ENCODE data around the gene ATG9B.

Gene ATG9B

GRCh38 chr7:150999001-150999400, 25.3 kb downstream of the ATG9B start:
- DNase-seq (ENCODE audit: low read depth) = no peak

DNA sequence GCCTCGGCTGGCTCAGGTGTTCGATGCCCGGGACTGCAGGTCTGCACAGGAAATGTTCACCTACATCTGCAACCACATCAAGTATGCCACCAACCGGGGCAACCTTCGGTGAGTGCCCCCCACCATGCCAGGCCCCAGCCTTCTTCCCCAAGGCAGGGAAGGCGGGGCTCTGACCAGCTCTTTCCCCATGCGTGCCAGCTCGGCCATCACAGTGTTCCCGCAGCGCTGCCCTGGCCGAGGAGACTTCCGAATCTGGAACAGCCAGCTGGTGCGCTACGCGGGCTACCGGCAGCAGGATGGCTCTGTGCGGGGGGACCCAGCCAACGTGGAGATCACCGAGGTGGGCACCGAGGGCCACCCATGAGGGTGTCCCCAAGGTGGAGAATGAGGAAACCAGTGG, 26.0 kb downstream of the ATG9B start:
- DNase-seq (ENCODE audit: low read depth) = no peak

DNA sequence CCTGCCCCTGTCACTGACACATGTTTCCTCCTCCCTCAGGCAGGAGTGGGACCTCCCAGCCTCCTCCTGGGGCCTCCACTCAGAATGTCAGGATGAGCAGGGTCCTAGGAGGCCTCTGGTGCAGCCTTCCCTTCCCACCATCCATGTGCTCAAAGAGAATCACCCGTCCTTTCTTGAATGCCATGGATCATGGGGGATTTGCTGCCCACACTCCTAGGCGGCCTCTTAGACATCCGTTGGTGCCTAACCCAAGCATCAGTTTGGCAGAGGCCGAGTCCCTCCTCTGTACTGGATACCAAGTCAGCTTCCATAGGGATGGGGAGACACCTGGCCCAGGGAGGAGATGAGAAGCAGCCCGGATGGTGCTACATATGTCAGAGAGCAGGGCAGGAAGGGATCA, 26.5 kb downstream of the ATG9B start:
- no peak for DNase-seq (ENCODE audit: low read depth)

DNA sequence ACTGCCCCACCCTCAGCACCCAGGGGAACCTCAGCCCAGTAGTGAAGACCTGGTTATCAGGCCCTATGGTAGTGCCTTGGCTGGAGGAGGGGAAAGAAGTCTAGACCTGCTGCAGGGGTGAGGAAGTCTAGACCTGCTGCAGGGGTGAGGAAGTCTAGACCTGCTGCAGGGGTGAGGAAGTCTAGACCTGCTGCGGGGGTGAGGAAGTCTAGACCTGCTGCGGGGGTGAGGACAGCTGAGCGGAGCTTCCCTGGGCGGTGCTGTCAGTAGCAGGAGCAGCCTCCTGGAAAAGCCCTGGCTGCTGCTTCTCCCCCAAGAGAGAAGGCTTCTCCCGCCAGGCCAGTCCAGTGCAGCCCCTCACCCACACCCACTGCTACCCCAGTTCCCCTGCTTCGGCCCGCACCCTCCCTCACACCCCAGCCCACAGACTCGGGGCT, 27.2 kb downstream of the ATG9B start:
- DNase-seq (ENCODE audit: low read depth) = no peak

DNA sequence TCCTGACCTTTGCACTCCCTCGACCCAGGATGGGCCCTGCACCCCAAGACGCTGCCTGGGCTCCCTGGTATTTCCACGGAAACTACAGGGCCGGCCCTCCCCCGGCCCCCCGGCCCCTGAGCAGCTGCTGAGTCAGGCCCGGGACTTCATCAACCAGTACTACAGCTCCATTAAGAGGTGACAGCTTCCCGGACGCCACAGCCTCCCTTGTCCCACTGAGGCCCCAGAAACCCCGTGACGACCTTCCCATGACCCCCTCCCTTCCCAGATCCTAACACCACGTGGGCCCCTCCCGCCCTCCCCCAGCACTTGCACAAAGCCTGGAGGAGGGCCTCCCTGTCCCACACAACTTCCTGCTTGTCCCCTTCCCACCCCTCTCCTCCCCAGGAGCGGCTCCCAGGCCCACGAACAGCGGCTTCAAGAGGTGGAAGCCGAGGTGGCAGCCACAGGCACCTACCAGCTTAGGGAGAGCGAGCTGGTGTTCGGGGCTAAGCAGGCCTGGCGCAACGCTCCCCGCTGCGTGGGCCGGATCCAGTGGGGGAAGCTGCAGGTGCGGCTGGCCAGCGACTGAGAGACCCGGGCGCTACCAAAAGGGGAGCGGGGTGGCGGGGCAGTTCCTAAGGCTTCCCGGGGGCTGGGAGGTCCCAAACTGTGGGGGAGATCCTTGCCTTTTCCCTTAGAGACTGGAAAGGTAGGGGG, 27.8 kb downstream of the ATG9B start:
- DNase-seq (ENCODE audit: low read depth) = no peak

GRCh38 chr7:150994838-150995510, 29.3 kb downstream of the ATG9B start:
- no peak for DNase-seq (ENCODE audit: low read depth)

DNA sequence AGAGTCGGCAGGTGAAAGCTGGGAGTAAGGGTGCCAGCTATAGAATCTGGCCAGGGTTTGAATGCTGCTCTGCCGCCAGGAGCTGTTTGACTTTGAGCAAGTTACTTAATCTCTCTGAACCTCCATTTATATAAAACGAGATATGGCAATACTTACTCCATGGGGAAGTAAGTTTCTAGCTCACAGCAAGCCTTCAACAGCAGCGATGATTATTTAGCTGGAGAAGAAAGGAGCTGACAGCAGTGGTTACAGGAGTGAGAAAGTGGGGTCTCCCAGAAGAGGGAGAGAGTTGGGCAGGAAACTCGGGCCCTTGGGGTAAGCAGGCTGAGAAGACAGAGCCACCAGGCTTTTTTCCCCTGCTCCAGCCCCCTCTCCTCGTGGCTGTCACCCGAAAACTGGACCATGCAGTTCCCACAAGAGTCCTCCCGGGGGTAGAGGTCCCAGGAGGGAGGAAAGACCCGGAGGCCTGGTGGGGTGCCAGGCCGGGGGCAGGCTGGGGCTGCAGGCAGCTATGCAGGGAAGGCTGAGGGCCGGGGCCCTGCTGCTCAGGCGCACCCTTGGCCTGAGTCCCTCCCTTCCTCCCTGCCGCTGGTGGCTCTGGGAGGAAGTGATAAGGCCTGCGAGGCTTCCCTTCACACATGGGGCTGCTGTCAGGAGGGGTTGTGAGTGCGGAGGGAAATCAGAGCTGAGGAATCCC, 30.0 kb downstream of the ATG9B start:
- DNase-seq (ENCODE audit: low read depth) = no peak

- DNase-seq (ENCODE audit: low read depth) = no peak
Measured at GRCh38 chr7:150993511-150993910, 30.8 kb downstream of the ATG9B start.

GRCh38 chr7:150992833-150993302, 31.4 kb downstream of the ATG9B start:
- no peak for DNase-seq (ENCODE audit: low read depth)

GRCh38 chr7:150992051-150992640, 32.1 kb downstream of the ATG9B start:
- no peak for DNase-seq (ENCODE audit: low read depth)

- no peak for DNase-seq (ENCODE audit: low read depth)
Measured at GRCh38 chr7:150990416-150991186, 33.7 kb downstream of the ATG9B start, which contains the start of gene NOS3. Gene NOS3 (plus strand): TSS chr7:150991017. CDS start chr7:150993804, 2,787 bp downstream.

GRCh38 chr7:150989456-150989855, 34.8 kb downstream of the ATG9B start:
- DNase-seq (ENCODE audit: low read depth) = no peak

GRCh38 chr7:150988230-150989226, 35.8 kb downstream of the ATG9B start:
- DNase-seq (ENCODE audit: low read depth) = peak; percentile 42

DNA sequence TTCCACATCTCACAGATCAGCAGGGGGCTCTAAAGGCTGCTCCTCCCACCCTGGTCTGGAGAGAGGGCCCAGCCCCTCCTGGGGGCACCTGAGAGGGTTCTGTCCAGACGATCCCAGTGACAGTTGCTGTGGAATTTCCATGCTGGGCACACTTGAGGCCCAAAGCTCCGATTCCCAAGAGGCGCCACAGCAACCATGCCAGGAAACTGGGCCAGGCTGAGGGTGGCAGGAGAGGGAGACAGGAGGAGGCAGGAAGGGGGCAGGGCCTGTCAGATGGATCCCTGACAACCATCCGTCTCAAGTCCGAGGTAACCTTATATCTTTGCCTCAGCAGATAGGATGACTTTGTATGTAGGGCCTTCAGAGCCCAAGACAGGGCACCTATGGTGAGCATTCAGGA, 37.7 kb downstream of the ATG9B start:
- no peak for DNase-seq (ENCODE audit: low read depth)

DNA sequence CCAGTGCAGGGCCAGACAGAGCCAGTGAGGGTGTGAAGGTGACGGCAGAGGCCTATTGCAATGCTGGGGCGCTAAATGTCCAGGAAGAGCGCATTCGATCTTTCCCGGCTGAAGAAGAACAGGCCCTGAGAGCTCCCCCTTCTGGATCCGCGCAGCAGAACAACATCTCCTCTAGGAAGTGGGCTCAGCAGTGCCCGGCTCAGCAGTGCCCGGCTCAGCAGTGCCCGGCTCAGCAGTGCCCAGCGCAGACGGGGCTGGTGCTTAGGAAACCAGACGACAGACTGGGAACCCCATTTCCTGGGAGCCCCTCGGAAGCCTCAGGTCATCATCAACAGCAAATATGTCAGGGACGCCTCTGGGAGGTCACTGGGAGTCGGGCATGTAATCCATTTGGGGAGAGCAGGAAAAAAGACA, 38.2 kb downstream of the ATG9B start:
- no peak for DNase-seq (ENCODE audit: low read depth)

DNA sequence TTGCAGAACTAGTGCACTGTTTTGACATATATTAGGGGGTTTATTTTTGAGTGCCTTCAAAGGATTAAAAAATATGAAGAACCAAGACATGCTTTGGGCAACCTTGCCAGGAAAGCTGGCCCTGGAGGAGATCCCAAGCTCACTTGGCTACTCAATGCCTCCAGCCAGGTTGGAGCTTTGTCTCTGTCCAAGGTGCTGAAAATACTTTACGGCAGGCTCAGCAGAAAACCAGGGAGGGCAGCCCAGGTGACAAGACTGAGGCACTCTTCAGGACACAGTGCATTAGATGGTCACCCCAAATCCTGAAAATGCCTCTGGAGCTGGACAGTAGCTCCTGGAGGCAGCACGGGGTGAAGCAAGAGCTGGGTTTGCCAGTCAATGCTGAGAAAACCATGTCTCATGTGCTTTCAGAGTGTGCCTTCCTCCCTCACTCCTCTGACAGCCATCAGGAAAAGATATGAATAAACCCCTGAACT, 40.4 kb downstream of the ATG9B start:
- DNase-seq (ENCODE audit: low read depth) = no peak

GRCh38 chr7:150982351-150982750, 41.9 kb downstream of the ATG9B start:
- DNase-seq (ENCODE audit: low read depth) = no peak

DNA sequence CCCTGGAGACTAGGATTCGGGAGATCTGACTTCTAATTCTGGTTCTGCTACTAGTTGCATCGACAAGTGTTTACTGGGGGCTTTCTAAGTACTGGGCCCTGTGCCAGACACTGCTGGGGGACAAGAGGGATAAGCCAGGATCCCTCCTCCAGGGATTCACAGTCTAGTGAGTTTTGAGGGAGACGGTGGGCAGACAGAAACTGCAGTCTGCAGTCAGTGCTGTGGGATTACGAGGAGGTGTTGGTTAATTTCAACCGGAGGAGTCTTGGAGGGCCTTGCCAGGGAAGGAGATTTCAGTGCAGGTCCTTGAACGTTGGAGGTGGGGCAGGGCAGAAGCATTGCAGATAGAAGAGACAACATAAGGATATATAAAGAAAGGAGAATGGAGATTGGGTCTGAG, 42.6 kb downstream of the ATG9B start:
- DNase-seq (ENCODE audit: low read depth) = no peak

- no peak for DNase-seq (ENCODE audit: low read depth)
Measured at GRCh38 chr7:150980663-150981062, 43.6 kb downstream of the ATG9B start.

DNA sequence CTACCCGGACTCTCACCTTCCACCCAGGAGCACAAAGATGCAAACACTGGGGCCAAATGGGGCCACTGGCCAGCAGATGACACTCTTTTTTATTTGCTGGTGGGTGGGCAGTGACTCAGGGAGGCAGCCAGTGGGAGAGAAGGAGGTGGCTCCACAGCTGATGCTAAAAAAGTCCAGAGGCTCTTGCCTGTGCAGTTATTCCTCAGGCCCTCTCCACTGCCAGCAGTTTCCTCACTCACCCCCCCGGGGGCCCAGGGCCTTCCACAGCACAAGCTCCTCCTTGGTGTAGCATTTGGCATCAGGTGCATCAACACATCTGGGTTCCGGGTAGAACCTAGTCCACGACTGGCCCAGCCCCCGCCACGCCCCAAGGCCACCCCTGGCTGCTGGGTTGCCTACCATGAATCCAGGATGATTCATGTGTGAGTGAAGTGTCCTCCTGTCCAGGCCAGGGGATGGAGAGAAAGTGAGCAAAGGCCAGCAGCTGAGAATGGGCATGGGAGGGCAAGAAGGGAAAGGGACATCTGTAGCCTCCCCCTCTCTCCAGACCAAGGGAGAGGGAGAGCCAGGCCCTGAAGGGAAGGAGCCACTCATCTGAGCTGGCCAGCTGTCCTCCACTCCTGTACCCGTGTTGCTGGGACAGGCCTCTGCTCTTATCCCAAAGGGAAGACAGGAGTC, 44.4 kb downstream of the ATG9B start:
- no peak for DNase-seq (ENCODE audit: low read depth)
